Aorta (tissue), 5 donors: ENCODE results near the gene SST. TPM values are rescaled to one million over a fixed set of nuclear protein-coding genes. Genes with fewer than 3 reads are reported as not detected.

ENCODE experiments used
- ATAC-seq: fragments of 200-7000 bp; cut with Tn5 transposase; one replicate; pipeline ENCODE4 v1.9.1; 2022; ENCODE audit warnings: moderate library complexity; ENCODE audit not compliant: low FRiP score
- DNase-seq, 2 donors: peaks; one replicate each; pipeline ENCODE4 v3.0.0-alpha.2; 2020
- H3K27ac ChIP-seq, 2 donors: one replicate each; pipeline ENCODE4 v1.5.1; 2013; ENCODE audit warnings: low read length in 2 of 2, mild to moderate bottlenecking in 2 of 2, moderate library complexity in 2 of 2, control low read depth in 1 of 2, inconsistent platforms in 1 of 2, low read depth in 1 of 2
- H3K27me3 ChIP-seq, 2 donors: one replicate each; pipeline ENCODE4 v1.6.1; 2013; ENCODE audit warnings: control low read depth in 1 of 2, low read length in 1 of 2, mild to moderate bottlenecking in 1 of 2, moderate library complexity in 1 of 2; ENCODE audit not compliant: insufficient read depth in 2 of 2, control insufficient read depth in 1 of 2
- H3K36me3 ChIP-seq, 2 donors: one replicate each; pipeline ENCODE4 v1.6.1; 2013; ENCODE audit warnings: control low read depth in 1 of 2, low read length in 1 of 2, mild to moderate bottlenecking in 1 of 2; ENCODE audit not compliant: insufficient read depth in 2 of 2, control insufficient read depth in 1 of 2
- H3K4me1 ChIP-seq, 2 donors: one replicate each; pipeline ENCODE4 v1.6.1; 2013; ENCODE audit warnings: low read length in 2 of 2, control low read depth in 1 of 2, mild to moderate bottlenecking in 1 of 2, moderate library complexity in 1 of 2; ENCODE audit not compliant: insufficient read depth in 2 of 2, control insufficient read depth in 1 of 2
- H3K4me3 ChIP-seq, 2 donors: one replicate each; pipeline ENCODE4 v1.5.1; 2013; ENCODE audit warnings: low read length in 2 of 2, control low read depth in 1 of 2, mild to moderate bottlenecking in 1 of 2
- H3K9me3 ChIP-seq: one replicate; pipeline ENCODE4 v1.6.1; 2013; ENCODE audit warnings: mild to moderate bottlenecking, low read length; ENCODE audit not compliant: control insufficient read depth
- WGBS, 2 donors: extraction: QIAGEN DNeasy Blood & Tissue Kit; methylation state at CpG; one replicate each; pipeline ENCODE4 v1.1.7; 2013; 5-methylcytosine and 5-hydroxymethylcytosine counted together
- intact Hi-C, 2 donors: fragments of 100-400 bp; cut with DNase I; formaldehyde crosslinking; loops; one replicate each; pipeline versions ENCODE4 v1.14.2 to v1.15.0; 2022
- polyA plus RNA-seq, 2 donors: library from polyadenylated mRNA; stranded (reverse); fragments of 200-250 nt; gene quantifications; one replicate each; pipeline ENCODE4 v1.2.3, GENCODE V29; 2013
- total RNA-seq, 2 donors: library from RNA; stranded (reverse); fragmentation: NEBNext Ultra II Directional; extraction: Animal tissue kit (Norgen Biotek cat#: 25700); gene quantifications; one replicate each; pipeline ENCODE4 v1.2.1, GENCODE V29; 2021
- donor health status: healthy with polysubstance abuse.
- donor health status: Bipolar disorder and iron deficiency.
- donor health status: DM: no; HTN: no; CAD: no.
- donor health status: DM: no; HTN: no; CAD: no.
- donor health status: DM: yes; HTN: yes; CAD: no.

SST gene
- total and polyA plus RNA-seq, 4 donors: 0.74 to 6.1 TPM; not detected in 2

- no peak overlapping the region for H3K4me3 ChIP-seq
- intact Hi-C loops: no loop called here
- DNase-seq (no peak), ATAC-seq (no peak)
- no peaks in the 10 kb centered on the region for H3K36me3 ChIP-seq
- no peak overlapping the region for H3K27ac ChIP-seq
- H3K27me3 ChIP-seq: peaks cover 0 to 2% of the 10 kb centered on the region in 2 donors
- 87 to 90% methylated on average over 4 of the region's 4 CpGs for WGBS, 2 donors
- no peaks in the 10 kb centered on the region for H3K4me1 ChIP-seq
- H3K9me3 ChIP-seq: peaks cover 4% of the 10 kb centered on the region
These were observed 40.5 kb downstream of the SST start for GRCh38 chr3:187629711-187630110.

DNA sequence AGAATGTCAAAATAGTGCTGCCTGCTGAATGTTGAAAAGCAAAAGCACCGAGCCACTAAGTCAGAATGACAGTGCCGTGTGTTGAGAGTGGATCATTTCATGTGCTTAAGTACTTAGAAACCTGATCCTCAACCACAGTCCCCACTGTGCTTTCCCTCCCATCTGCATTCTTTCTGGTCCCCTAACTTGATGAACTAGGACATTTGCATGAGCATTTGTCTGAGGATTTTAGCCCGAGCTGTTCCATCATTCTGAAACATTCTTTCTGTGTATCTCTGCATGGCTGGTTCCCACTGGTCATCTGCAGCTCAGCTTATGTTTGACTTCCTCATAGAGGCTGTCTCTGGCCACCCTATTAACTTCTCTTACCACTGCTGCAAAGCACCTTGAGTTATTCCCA is 42.0 kb downstream of the SST start:
- intact Hi-C loops: no loop called here

DNA sequence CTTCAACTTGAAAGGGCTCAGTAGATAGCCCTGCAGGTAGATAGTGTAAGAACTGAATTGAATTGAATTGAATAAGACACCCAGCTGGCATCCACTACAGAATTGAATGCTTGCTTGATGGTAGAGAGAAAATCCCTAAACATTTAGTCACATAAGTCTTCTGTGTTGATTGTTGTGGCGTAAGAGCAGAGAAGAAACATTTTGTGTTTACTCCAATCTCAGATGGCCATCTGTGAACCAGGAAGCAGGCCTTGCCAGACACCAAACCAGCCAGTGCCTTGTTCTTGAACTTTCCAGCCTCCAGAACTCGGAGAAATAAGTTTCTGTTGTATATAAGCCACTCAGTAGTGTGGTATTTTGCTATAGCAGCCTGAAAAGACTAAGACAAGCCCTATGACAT is 43.6 kb downstream of the SST start:
- no peak overlapping the region for H3K4me3 ChIP-seq
- no peaks in the 10 kb centered on the region for H3K27me3 ChIP-seq
- no peak for ATAC-seq
- no peaks in the 10 kb centered on the region for H3K4me1 ChIP-seq
- WGBS, 2 donors: 92 to 96% methylated on average over 2 of the region's 2 CpGs
- H3K27ac ChIP-seq: no peak overlapping the region
- DNase-seq: no peak
- no peaks in the 10 kb centered on the region for H3K36me3 ChIP-seq
- no peaks in the 10 kb centered on the region for H3K9me3 ChIP-seq
- intact Hi-C loops: no loop called here

More for the DNA sequence above, 42.0 kb downstream of the SST start:
- Histone ChIP-seq H3K27ac (no peak overlapping the region), H3K27me3 (peaks cover 0 to 2% of the 10 kb centered on the region in 2 donors), H3K36me3 (no peaks in the 10 kb centered on the region), H3K9me3 (no peaks in the 10 kb centered on the region), H3K4me1 (no peaks in the 10 kb centered on the region), H3K4me3 (no peak overlapping the region)
- WGBS, 2 donors: 68 to 79% methylated on average over 3 of the region's 3 CpGs
- ATAC-seq (no peak), DNase-seq (no peak)

DNA sequence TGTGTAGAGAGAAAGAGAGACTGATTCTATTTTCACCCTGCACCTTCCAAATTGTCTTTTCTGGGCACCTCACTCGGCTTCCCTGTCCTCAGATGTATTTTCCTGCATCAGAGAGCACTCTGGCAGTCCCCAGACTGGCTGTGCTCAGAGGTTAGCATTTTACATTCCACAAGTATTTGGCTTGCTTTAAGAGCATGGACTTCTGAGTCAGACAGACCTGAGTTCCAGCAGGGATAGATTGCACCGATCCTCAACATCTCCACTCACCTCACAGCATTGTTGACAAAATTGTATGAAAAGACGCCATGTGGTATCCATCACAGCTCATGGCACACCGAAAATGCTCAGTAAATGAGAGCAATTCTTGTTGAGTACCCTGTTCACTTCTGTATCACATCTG is 45.6 kb downstream of the SST start:
- Histone ChIP-seq H3K4me1 (no peaks in the 10 kb centered on the region), H3K27me3 (peaks cover 0 to 2% of the 10 kb centered on the region in 2 donors), H3K36me3 (no peaks in the 10 kb centered on the region), H3K27ac (no peak overlapping the region), H3K4me3 (no peak overlapping the region), H3K9me3 (no peaks in the 10 kb centered on the region)
- intact Hi-C loops: no loop called here
- ATAC-seq (no peak), DNase-seq (no peak)
- 49 to 60% methylated on average over 4 of the region's 4 CpGs for WGBS, 2 donors

DNA sequence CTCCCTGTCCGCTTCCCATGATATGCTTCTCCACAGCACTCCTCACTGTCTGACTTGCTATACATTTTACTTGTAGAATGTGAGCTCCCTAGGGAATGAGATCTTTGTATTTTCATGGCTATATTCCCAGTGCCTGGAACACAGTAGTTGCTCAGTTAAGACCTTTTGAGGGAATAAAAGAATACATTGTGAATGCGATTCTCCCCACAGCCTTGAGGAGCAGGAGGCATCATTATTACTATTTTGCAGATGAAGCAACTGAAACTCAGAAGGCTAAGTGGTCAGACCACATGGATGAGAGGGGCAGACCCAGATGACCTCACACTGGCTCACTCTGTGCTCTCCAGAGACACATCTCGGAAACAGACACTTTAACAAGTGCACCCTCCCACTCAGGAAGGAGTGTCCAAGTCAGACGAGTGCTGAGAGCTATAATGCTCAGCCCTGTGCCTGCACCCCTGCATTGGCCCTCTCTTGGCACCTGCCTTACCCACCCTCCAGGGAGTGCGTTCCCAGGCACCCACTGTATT is 46.8 kb downstream of the SST start:
- WGBS, 2 donors: 67 to 71% methylated on average over 5 of the region's 5 CpGs
- Histone ChIP-seq H3K27me3 (peaks cover 0 to 2% of the 10 kb centered on the region in 2 donors), H3K27ac (no peak overlapping the region), H3K9me3 (no peaks in the 10 kb centered on the region), H3K36me3 (no peaks in the 10 kb centered on the region), H3K4me1 (no peaks in the 10 kb centered on the region), H3K4me3 (no peak overlapping the region)
- no peak for DNase-seq
- intact Hi-C loops: no loop called here
- ATAC-seq: no peak

DNA sequence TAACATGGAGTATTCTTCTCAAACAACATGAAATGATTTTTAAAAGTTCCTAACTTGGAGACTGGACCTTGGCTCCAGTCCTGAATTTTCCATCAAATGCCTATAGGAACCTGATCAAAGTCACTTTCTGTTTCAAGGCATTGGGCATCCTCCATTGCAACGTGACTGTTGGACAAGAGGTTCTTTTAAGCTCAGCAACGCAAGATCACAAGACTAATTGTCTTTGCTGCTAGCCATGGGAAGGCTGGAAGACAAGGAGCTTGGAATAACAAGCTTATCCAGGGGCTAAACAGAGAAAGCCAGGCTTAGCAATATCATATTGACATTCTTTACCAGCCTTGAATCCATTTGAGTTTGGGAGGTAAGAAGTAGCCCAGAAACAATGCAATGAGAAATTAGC is 48.3 kb downstream of the SST start:
- intact Hi-C loops: no loop called here
- H3K4me3 ChIP-seq: no peak overlapping the region
- peaks cover 0 to 2% of the 10 kb centered on the region in 2 donors for H3K27me3 ChIP-seq
- DNase-seq (no peak), ATAC-seq (no peak)
- 71 to 76% methylated on average over 2 of the region's 2 CpGs for WGBS, 2 donors
- H3K9me3 ChIP-seq: no peaks in the 10 kb centered on the region
- no peaks in the 10 kb centered on the region for H3K4me1 ChIP-seq
- H3K27ac ChIP-seq: no peak overlapping the region
- no peaks in the 10 kb centered on the region for H3K36me3 ChIP-seq

DNA sequence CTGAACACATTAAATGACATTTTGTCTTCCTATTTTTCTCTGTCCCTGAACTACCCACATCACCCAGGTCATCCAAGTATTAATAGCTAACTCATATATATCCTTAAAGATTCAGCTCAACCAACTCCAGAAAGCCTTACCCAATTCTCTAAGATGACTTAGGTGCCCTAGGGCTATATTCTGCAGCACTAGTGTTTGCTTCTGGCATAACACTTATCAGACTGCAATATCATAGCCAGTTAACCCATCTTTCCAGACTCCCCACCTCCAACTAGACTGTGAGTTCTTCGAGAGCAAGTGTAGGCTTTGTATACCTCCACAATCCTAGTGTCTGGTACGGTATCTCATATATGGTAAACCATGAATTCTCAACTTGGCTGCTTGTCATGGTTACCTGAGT is 50.7 kb downstream of the SST start:
- Histone ChIP-seq H3K4me3 (no peak overlapping the region), H3K9me3 (no peaks in the 10 kb centered on the region), H3K27ac (no peak overlapping the region), H3K36me3 (no peaks in the 10 kb centered on the region), H3K4me1 (no peaks in the 10 kb centered on the region), H3K27me3 (peaks cover 0 to 2% of the 10 kb centered on the region in 2 donors)
- DNase-seq: no peak
- no peak for ATAC-seq
- 94 to 95% methylated on average over 2 of the region's 2 CpGs for WGBS, 2 donors
- intact Hi-C loops: no loop called here

Other genes starting within 250 kb of the SST start
- not detected for gene RTP2, start 32.2 kb upstream of the SST start, total RNA-seq
- not detected for gene RTP2, start 32.2 kb upstream of the SST start, polyA plus RNA-seq
- gene BCL6, start 75.1 kb upstream of the SST start, total RNA-seq: 100 to 1,000 TPM; 136 to 154 TPM
- gene BCL6, start 75.1 kb upstream of the SST start, polyA plus RNA-seq: 10 to 100 TPM; 16.7 to 60.8 TPM